RPMI8226 (cell line): ENCODE data around the gene HNRNPM.
"Not testable (repeated sequence)": the region's sequence is repeated elsewhere in the genome, so short reads cannot be mapped to it uniquely, and the experiment has no call there.

Experiments used
- DNase-seq: peaks from one replicate; pipeline ENCODE4 v3.0.0-alpha.2; 2015

HNRNPM gene

DNA sequence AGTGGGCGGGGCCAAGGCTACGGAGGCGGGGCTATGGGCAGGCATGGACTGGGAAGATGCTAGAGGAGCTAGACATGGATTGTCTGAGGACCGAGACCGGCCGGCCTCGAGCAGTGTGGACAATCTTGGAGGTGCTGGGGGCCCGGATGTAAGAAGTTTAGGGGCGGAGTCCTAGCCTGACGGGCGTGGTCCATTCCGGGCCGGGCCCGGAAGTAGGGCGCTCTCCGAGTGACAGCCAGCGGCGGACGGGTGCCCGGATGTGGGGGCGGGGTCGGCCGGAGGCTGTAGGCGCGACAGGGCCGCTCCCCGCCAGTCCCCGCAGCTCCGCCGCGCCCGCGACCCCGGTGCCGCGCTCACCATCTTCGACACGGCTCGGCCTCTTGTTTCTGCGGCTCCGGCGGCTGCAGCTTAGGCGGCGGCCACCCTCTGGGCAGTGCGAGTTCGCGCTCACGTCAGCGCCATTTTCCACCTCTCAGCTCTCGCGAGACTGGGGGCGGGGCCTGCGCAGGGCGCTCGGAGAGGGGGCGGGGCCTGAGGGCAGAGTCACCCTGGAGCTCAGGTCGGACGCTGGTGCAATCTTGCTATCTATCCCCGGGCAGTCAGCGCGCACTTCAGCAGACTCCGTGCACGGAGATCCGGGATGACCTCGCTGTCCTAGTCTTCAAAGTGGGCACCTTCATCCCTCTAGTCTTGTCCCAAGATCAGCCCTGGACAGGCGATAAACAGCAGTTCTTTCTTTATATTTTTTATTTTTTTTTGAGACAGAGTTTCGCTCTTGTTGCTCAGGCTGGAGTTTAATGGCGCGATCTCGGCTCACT, 69.1 kb downstream of the HNRNPM start, which contains the start of gene ZNF414:
Gene ZNF414, minus strand, starts transcription at position 481 of the 818 bp plus-strand sequence. Its CDS starts 121 bp downstream, at position 360.
- peak; percentile 96 for DNase-seq

DNA sequence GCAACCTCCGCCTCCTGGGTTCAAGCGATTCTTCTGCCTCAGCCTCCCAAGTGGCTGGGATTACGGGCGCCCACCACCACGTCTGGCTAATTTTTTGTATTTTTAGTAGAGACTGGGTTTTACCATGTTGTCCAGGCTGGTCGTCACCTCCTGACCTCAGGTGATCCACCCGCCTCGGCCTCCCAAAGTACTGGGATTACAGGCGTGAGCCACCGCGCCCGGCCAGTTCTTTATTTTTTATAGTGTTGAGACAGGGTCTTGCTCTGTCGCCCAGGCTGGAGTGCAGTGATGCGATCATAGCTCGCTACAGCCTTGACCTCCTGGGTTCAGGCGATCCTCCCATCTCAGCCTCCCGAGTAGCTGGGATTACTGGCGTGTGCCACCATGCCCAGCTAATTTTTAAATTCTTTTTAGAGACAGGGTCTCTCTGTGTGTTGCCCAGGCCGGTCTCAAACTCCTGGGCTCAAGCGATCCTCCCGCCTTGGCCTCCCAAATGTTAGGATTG, 69.8 kb downstream of the HNRNPM start:
- DNase-seq: not testable (repeated sequence)

DNA sequence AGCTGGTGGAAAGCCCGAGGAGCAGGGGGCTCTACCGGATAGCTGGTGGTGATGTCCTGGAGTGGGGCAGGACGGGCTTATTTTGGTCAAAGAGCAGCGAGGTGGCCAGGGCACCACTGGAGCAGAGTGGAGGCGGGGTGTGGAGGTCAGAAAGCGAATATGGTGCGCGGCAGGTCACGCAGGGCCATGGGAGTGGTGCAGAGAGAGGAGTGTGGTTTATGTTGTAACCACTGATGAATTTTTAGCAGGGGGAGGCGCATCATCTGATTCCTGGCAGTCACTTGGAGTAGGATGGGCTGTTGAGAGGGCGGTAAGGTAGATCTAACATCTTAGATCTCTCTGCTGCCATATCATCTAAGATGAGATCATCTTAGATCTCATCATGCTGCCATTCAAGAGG, 70.5 kb downstream of the HNRNPM start:
- DNase-seq: no peak

DNA sequence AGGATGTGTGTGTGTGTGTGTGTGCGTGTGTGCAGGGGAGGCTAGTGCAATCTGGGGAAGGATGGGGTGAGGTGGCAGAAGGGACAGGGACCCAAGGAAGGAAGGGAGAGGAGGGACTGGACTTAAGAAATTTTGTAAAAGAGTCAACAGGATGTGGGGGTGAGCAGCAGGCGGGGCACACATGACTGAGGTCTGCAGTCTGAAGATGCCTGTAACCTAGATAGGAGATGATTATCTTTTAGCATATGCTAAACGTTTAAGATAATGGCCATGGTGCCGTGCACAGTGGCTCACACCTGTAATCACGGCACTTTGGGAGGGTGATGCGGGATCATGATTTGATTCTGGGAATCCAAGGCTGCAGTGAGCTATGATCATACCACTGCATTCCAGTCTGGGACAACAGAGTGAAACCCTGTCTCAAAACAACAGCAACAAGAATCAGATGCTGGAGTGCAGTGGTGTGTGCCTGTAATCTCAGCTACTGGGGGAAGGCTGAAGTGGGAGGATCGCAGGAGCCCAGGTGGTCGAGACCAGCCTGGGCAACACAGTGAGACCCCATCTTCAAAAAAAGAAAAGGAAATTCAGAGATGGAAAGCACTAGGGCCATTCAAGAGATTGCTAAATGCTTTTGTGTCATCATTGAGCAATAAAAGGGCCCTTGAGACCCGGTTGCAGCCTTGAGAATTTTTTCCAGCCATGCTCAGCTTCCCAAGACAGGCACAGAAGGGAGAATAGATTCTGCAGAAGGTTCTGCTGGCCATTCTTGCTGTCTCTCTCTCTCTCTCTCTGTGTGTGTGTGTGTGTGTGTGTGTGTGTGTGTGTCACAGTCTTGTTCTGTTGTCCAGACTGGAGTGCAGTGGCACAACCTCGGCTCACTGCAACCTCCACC, 73.0 kb downstream of the HNRNPM start:
- DNase-seq: no peak

DNA sequence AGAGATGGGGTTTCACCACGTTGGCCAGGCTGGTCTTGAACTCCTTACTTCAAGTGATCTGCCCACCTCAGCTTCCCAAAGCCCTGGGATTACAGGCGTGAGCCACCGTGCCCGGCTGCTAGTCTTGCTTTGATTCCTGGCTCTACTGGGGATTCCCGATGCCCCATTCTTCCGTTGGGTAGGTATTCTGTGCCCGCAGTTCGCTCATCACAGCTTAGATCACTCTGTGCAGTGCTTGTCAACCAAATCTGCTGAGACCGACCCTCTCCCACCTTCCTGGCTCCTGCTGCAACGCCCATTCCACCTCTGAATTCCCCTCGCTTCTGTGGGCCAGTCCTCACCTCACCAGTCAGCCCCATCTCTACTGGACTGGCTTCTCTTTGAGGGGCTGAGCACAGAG, 73.8 kb downstream of the HNRNPM start:
- no peak for DNase-seq

- no peak for DNase-seq
Observed at GRCh38 chr19:8519388-8519787, 74.6 kb downstream of the HNRNPM start.

GRCh38 chr19:8525401-8525684, 80.6 kb downstream of the HNRNPM start:
- no peak for DNase-seq

- no peak for DNase-seq
Observed at GRCh38 chr19:8526345-8527091, 81.7 kb downstream of the HNRNPM start.

- no peak for DNase-seq
Observed at GRCh38 chr19:8528500-8528899, 83.7 kb downstream of the HNRNPM start.

GRCh38 chr19:8529369-8530006, 84.7 kb downstream of the HNRNPM start:
- no peak for DNase-seq

DNA sequence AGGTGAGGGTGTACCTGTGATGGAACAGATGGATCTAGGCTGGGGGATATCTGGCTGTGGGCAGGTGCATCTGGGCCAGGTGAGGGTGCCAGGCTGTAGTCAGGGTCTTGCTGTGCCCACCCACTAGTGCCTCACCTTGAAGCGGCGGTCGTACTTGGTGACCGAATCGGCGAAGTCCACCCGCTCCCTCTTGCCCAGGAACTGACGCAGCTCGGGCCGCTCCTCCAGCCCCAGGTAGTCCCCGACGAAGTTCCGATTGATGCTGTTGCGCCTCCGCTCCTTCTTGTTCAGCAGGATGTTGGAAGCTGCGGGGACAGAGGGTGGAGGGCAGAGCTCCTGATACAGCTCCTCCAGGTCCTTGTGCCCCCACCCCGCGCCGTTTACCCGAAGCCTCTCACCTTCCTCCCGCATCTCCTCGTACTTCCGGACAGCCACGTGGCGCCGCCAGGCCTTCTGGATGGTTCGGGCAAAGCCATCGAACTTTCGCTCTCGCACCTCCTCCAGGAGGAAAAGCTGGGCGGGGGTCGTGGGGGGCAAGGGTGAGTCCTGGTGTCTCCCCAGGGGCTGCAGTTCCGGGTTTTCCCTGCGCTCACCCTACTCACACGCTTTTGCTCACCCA, 85.4 kb downstream of the HNRNPM start:
- no peak for DNase-seq

- DNase-seq: no peak
Observed at GRCh38 chr19:8531470-8531869, 86.7 kb downstream of the HNRNPM start.

GRCh38 chr19:8532225-8532624, 87.5 kb downstream of the HNRNPM start:
- DNase-seq: no peak

- DNase-seq: no peak
Observed at GRCh38 chr19:8536282-8536681, 91.5 kb downstream of the HNRNPM start.

- no peak for DNase-seq
Observed at GRCh38 chr19:8537099-8537498, 92.3 kb downstream of the HNRNPM start.
